Aorta (tissue), 5 donors: ENCODE data around the gene GOLGA8A. TPM values are rescaled to one million over a fixed set of nuclear protein-coding genes. Genes with fewer than 3 reads are reported as not detected.
"Not testable (repeated sequence)": the region's sequence is repeated elsewhere in the genome, so short reads cannot be mapped to it uniquely, and the experiment has no call there.

ENCODE experiments used
- ATAC-seq: fragments of 200-7000 bp; cut with Tn5 transposase; one replicate; pipeline ENCODE4 v1.9.1; 2022; ENCODE audit warnings: moderate library complexity; ENCODE audit not compliant: low FRiP score
- DNase-seq, 2 donors: peaks; one replicate each; pipeline ENCODE4 v3.0.0-alpha.2; 2020
- H3K27ac ChIP-seq, 2 donors: one replicate each; pipeline ENCODE4 v1.5.1; 2013; ENCODE audit warnings: low read length in 2 of 2, mild to moderate bottlenecking in 2 of 2, moderate library complexity in 2 of 2, control low read depth in 1 of 2, inconsistent platforms in 1 of 2, low read depth in 1 of 2
- H3K27me3 ChIP-seq, 2 donors: one replicate each; pipeline ENCODE4 v1.6.1; 2013; ENCODE audit warnings: control low read depth in 1 of 2, low read length in 1 of 2, mild to moderate bottlenecking in 1 of 2, moderate library complexity in 1 of 2; ENCODE audit not compliant: insufficient read depth in 2 of 2, control insufficient read depth in 1 of 2
- H3K36me3 ChIP-seq, 2 donors: one replicate each; pipeline ENCODE4 v1.6.1; 2013; ENCODE audit warnings: control low read depth in 1 of 2, low read length in 1 of 2, mild to moderate bottlenecking in 1 of 2; ENCODE audit not compliant: insufficient read depth in 2 of 2, control insufficient read depth in 1 of 2
- H3K4me1 ChIP-seq, 2 donors: one replicate each; pipeline ENCODE4 v1.6.1; 2013; ENCODE audit warnings: low read length in 2 of 2, control low read depth in 1 of 2, mild to moderate bottlenecking in 1 of 2, moderate library complexity in 1 of 2; ENCODE audit not compliant: insufficient read depth in 2 of 2, control insufficient read depth in 1 of 2
- H3K4me3 ChIP-seq, 2 donors: one replicate each; pipeline ENCODE4 v1.5.1; 2013; ENCODE audit warnings: low read length in 2 of 2, control low read depth in 1 of 2, mild to moderate bottlenecking in 1 of 2
- H3K9me3 ChIP-seq: one replicate; pipeline ENCODE4 v1.6.1; 2013; ENCODE audit warnings: mild to moderate bottlenecking, low read length; ENCODE audit not compliant: control insufficient read depth
- WGBS, 2 donors: extraction: QIAGEN DNeasy Blood & Tissue Kit; methylation state at CpG; one replicate each; pipeline ENCODE4 v1.1.7; 2013; 5-methylcytosine and 5-hydroxymethylcytosine counted together
- intact Hi-C, 2 donors: fragments of 100-400 bp; cut with DNase I; formaldehyde crosslinking; loops; one replicate each; pipeline versions ENCODE4 v1.14.2 to v1.15.0; 2022
- polyA plus RNA-seq, 2 donors: library from polyadenylated mRNA; stranded (reverse); fragments of 200-250 nt; gene quantifications; one replicate each; pipeline ENCODE4 v1.2.3, GENCODE V29; 2013
- total RNA-seq, 2 donors: library from RNA; stranded (reverse); fragmentation: NEBNext Ultra II Directional; extraction: Animal tissue kit (Norgen Biotek cat#: 25700); gene quantifications; one replicate each; pipeline ENCODE4 v1.2.1, GENCODE V29; 2021
- donor health status: healthy with polysubstance abuse.
- donor health status: Bipolar disorder and iron deficiency.
- donor health status: DM: no; HTN: no; CAD: no.
- donor health status: DM: no; HTN: no; CAD: no.
- donor health status: DM: yes; HTN: yes; CAD: no.

The GOLGA8A gene
- total and polyA plus RNA-seq, 4 donors: 3.6 to 150 (median 100) TPM

DNA sequence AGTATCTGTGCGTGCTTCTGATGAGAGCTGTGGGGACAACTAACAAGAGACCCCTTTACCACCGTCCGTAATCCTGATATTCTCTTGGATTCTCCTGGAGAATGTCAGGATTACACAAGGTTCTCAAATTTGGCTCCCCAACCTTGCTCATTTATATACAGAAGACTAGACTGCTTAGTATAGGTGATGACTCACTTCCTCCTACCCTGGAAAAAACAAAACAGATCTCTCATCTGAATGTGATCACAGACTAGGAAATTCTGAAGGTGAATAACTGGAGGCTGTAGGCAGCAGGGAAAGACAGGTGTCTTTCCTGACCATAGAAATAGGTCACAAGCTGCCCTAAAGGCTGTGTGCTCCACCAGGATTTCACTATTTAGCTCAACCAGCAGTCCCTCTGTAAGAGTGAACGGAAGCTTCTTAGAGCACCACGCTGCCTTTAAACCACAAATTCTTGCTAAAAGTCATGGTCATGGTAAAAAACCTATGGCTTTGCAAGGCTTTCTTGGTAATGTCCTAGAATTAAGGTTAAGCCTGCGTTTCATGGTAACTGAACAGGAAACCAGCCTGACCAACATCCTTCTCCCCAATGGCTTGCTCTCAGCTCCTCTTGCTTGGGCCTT, 39.9 kb downstream of the GOLGA8A start:
- 96 to 100% methylated on average over 3 of the region's 6 CpGs for WGBS, 2 donors
- H3K27me3 ChIP-seq, H3K36me3 ChIP-seq, ATAC-seq, DNase-seq, H3K9me3 ChIP-seq, H3K4me3 ChIP-seq, H3K27ac ChIP-seq, intact Hi-C loops, H3K4me1 ChIP-seq: not testable (repeated sequence)

DNA sequence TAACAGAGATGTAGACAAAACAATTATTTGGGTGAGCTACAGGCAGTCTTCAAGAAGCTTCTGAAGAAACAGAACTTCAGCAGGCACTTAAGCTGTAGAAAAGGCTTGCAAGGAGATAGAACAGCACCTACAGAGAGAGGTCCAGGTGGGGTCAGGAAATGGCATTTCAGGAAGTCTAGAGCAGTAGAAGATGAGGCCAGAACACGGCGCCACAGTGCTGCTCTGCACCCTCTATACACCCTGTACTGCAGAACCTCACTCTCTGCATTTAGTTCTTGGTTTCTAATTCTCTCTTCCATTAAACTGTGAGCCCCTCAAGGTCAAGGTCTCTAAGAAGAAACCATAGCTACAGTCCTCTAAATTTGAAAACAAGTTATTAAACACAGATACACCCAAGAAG, 44.6 kb downstream of the GOLGA8A start:
- WGBS, 2 donors: 94% methylated on average over 2 of the region's 2 CpGs; no CpG with 5 or more reads in 1 of the 2 donors
- H3K4me3 ChIP-seq: not testable (repeated sequence)

DNA sequence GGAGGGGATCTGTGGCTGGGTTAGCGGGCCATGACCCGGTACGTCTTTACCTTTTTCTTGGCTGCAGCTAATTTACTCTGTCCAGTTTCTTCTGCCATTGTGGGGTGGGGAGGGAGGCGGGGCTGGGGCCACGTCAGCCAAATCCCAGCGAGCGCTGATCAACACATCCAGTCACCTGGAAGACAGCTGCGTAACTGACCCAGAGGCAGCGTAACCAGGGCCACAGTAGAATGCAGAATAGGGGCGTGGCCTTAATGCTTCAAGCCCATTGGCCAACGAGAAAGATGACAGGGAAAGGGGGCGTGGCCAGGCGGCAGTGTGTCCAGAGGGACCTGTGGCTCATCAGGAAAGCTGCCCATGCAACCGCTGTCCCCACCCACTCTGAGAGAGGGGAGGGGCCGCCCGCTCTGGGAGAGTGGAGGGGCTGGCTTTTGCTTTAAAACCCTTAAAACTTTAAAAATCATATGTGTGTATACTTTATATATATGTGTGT, 48.0 kb downstream of the GOLGA8A start:
- no CpG with 5 or more reads among the region's 16 CpGs for WGBS, 2 donors
- H3K4me3 ChIP-seq, H3K4me1 ChIP-seq, ATAC-seq, DNase-seq, H3K27me3 ChIP-seq, H3K9me3 ChIP-seq, intact Hi-C loops, H3K27ac ChIP-seq, H3K36me3 ChIP-seq: not testable (repeated sequence)

More for the DNA sequence above, 44.6 kb downstream of the GOLGA8A start:
- H3K27me3 ChIP-seq, H3K9me3 ChIP-seq, H3K4me1 ChIP-seq, DNase-seq, H3K27ac ChIP-seq, ATAC-seq, H3K36me3 ChIP-seq, intact Hi-C loops: not testable (repeated sequence)

Other genes starting within 250 kb of the GOLGA8A start
- gene KATNBL1, start 227.7 kb downstream of the GOLGA8A start, total RNA-seq: 10 to 100 TPM; 64.5 to 64.7 TPM
- 10 to 100 TPM; 16.4 to 32.0 TPM for gene KATNBL1, start 227.7 kb downstream of the GOLGA8A start, polyA plus RNA-seq
- 10 to 100 TPM; 64.9 to 71.8 TPM for gene EMC4, start 212.8 kb downstream of the GOLGA8A start, total RNA-seq
- 100 to 1,000 TPM; 105 to 130 TPM for gene EMC4, start 212.8 kb downstream of the GOLGA8A start, polyA plus RNA-seq
- gene SLC12A6, start 100.0 kb downstream of the GOLGA8A start, total RNA-seq: 10 to 100 TPM; 40.5 to 46.0 TPM
- 10 to 100 TPM; 14.8 to 20.0 TPM for gene SLC12A6, start 100.0 kb downstream of the GOLGA8A start, polyA plus RNA-seq
- gene NOP10, start 94.7 kb downstream of the GOLGA8A start, total RNA-seq: 100 to 1,000 TPM in 1 of 2 donors, 10 to 100 TPM in 1; 95.6 to 105 TPM
- gene NOP10, start 94.7 kb downstream of the GOLGA8A start, polyA plus RNA-seq: 100 to 1,000 TPM; 167 to 284 TPM
- gene NUTM1, start 94.5 kb downstream of the GOLGA8A start, total RNA-seq: not detected
- not detected for gene NUTM1, start 94.5 kb downstream of the GOLGA8A start, polyA plus RNA-seq
- 10 to 100 TPM; 32.1 to 78.6 TPM for gene LPCAT4, start 70.6 kb downstream of the GOLGA8A start, total RNA-seq
- gene LPCAT4, start 70.6 kb downstream of the GOLGA8A start, polyA plus RNA-seq: 10 to 100 TPM in 1 of 2 donors, 1 to 10 TPM in 1; 7.6 to 37.5 TPM
- gene GOLGA8B, start 145.8 kb upstream of the GOLGA8A start, total RNA-seq: 100 to 1,000 TPM in 1 of 2 donors, 10 to 100 TPM in 1; 93.4 to 127 TPM
- 100 to 1,000 TPM in 1 of 2 donors, 1 to 10 TPM in 1; 5.8 to 123 TPM for gene GOLGA8B, start 145.8 kb upstream of the GOLGA8A start, polyA plus RNA-seq